ENCODE results near the gene PIEZO2.
"Not testable (repeated sequence)": the region's sequence is repeated elsewhere in the genome, so short reads cannot be mapped to it uniquely, and the experiment has no call there.

GRCh38 chr18:10915748-10916147 is 233.6 kb downstream of the PIEZO2 start:
- TF ChIP-seq, protein P1, sequence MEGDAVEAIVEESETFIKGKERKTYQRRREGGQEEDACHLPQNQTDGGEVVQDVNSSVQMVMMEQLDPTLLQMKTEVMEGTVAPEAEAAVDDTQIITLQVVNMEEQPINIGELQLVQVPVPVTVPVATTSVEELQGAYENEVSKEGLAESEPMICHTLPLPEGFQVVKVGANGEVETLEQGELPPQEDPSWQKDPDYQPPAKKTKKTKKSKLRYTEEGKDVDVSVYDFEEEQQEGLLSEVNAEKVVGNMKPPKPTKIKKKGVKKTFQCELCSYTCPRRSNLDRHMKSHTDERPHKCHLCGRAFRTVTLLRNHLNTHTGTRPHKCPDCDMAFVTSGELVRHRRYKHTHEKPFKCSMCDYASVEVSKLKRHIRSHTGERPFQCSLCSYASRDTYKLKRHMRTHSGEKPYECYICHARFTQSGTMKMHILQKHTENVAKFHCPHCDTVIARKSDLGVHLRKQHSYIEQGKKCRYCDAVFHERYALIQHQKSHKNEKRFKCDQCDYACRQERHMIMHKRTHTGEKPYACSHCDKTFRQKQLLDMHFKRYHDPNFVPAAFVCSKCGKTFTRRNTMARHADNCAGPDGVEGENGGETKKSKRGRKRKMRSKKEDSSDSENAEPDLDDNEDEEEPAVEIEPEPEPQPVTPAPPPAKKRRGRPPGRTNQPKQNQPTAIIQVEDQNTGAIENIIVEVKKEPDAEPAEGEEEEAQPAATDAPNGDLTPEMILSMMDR (IDR thresholded peaks at IDR 0.05), result not testable (repeated sequence)
- TF ChIP-seq POLR2AphosphoS5, EP300, POLR2A (IDR thresholded peaks at IDR 0.05): not testable (repeated sequence)
